HepG2 (cell line): ENCODE data around the gene THRA. TPM values are rescaled to one million over a fixed set of nuclear protein-coding genes. Genes with fewer than 3 reads are reported as not detected.
A peak's percentile ranks its signal among the peaks of the same experiment; 100 is the strongest.

Experiments used
- ATAC-seq: fragments of 200-7000 bp; cut with Tn5 transposase; 3 replicates; pipeline ENCODE4 v1.9.1; 2020; ENCODE audit warnings: mild to moderate bottlenecking, moderate library complexity
- BruUV-seq: library from RNA; stranded (reverse); fragments of 400-500 nt; replicated peaks from 2 replicates; lab custom pipeline; 2021; lab: Mats Ljungman, UMichigan
- CTCF ChIA-PET: fragments of 300-600 bp; formaldehyde crosslinking; extraction: SDS; loops from one replicate; lab custom pipeline; 2021; ENCODE audit warnings: low total read pairs, inconsistent platforms, low intra/inter-chr PET ratio; lab: Yijun Ruan, JAX
- POLR2A ChIA-PET: fragments of 350-600 bp; sonication (Branson Sonifier 250); formaldehyde crosslinking; loops from one replicate; lab custom pipeline; 2020; ENCODE audit warnings: antibody characterized with exemption, inconsistent platforms; lab: Yijun Ruan, JAX
- DNase-seq: peaks from one replicate; pipeline ENCODE4 v3.0.0-alpha.2; 2015; ENCODE audit warnings: low spot score
- FAIRE-seq: peaks from 3 replicates; lab custom pipeline; 2011; peaks lifted over from hg19 to GRCh38; lab: Jason Lieb, UNC
- H2AFZ ChIP-seq: one replicate; pipeline ENCODE4 v1.6.1; 2011; ENCODE audit warnings: low read length, inconsistent platforms
- H3K27ac ChIP-seq: fragments of 300-600 bp; 3 replicates; pipeline ENCODE4 v1.8.0; 2011; ENCODE audit warnings: mixed run types, mild to moderate bottlenecking, mixed read lengths, low read length, inconsistent platforms; ENCODE audit not compliant: insufficient read depth; ENCODE audit errors: extremely low read length
- H3K27me3 ChIP-seq, 2 experiments: fragments of 200-600 bp in 1 of 2; 2 replicates in 1 of 2; 3 replicates in 1 of 2; pipeline versions ENCODE4 v1.6.0 to v1.8.0; 2011; ENCODE audit warnings: low read length in 2 of 2, mild to moderate bottlenecking in 2 of 2, moderate library complexity in 2 of 2, inconsistent platforms in 1 of 2; ENCODE audit not compliant: insufficient read depth in 2 of 2, control insufficient read depth in 1 of 2
- H3K36me3 ChIP-seq, 2 experiments: fragments of 200-600 bp in 1 of 2; replicated peaks in 1 of 2; 2 replicates in 1 of 2; 3 replicates in 1 of 2; pipeline versions ENCODE4 v1.5.1 to v1.8.0; 2011; ENCODE audit warnings: low read length in 2 of 2, inconsistent platforms in 1 of 2; ENCODE audit not compliant: insufficient read depth in 2 of 2, control insufficient read depth in 1 of 2
- H3K4me1 ChIP-seq: 2 replicates; pipeline ENCODE4 v1.5.1; 2012; ENCODE audit warnings: low read length, inconsistent platforms; ENCODE audit not compliant: insufficient read depth
- H3K4me2 ChIP-seq: 2 replicates; pipeline ENCODE4 v1.6.0; 2011; ENCODE audit warnings: low read depth, low read length, inconsistent platforms
- H3K4me3 ChIP-seq, 3 experiments: fragments of 200-600 bp in 1 of 3; sonication (generic), shearing (Covaris generic) in 1 of 3; replicated peaks in 1 of 3; 2 replicates each; pipeline ENCODE4 v1.5.1; 2011 to 2016; ENCODE audit warnings: low read length in 3 of 3, inconsistent platforms in 2 of 3, low read depth in 2 of 3, mild to moderate bottlenecking in 2 of 3, control low read depth in 1 of 3, mixed read lengths in 1 of 3; ENCODE audit not compliant: insufficient read depth in 1 of 3
- H3K79me2 ChIP-seq: one replicate; pipeline ENCODE4 v1.6.1; 2011; ENCODE audit warnings: low read length, inconsistent platforms; ENCODE audit not compliant: insufficient read depth
- H3K9ac ChIP-seq: 2 replicates; pipeline ENCODE4 v1.6.0; 2011; ENCODE audit warnings: mild to moderate bottlenecking, low read depth, low read length, inconsistent platforms; ENCODE audit not compliant: insufficient read depth
- H3K9me3 ChIP-seq: 2 replicates; pipeline ENCODE4 v1.5.1; 2012; ENCODE audit warnings: mild to moderate bottlenecking, low read length
- H4K20me1 ChIP-seq: 2 replicates; pipeline ENCODE4 v1.6.0; 2011; ENCODE audit warnings: inconsistent platforms, mild to moderate bottlenecking, low read length, moderate library complexity; ENCODE audit not compliant: insufficient read depth
- AKAP8 ChIP-seq: sonication (generic); formaldehyde crosslinking; IDR thresholded peaks from 2 replicates; pipeline ENCODE4 v1.5.1; 2020; ENCODE audit warnings: mild to moderate bottlenecking, missing genetic modification reagents
- HNF4A ChIP-seq: sonication (generic); formaldehyde crosslinking; IDR thresholded peaks from 2 replicates; pipeline ENCODE4 v1.4.0; 2020; ENCODE audit warnings: missing genetic modification reagents
- IRF2 ChIP-seq: IDR thresholded peaks from 2 replicates; pipeline ENCODE4 v1.6.1; 2018; ENCODE audit warnings: missing genetic modification reagents, missing compliant biosample characterization
- KDM5B ChIP-seq: sonication (generic); formaldehyde crosslinking; IDR thresholded peaks from 2 replicates; pipeline ENCODE4 v1.4.0; 2020; ENCODE audit warnings: missing genetic modification reagents, mild to moderate bottlenecking, borderline replicate concordance
- MAZ ChIP-seq, 2 experiments: sonication (generic) in 1 of 2; formaldehyde crosslinking in 1 of 2; IDR thresholded peaks; 2 replicates each; pipeline versions ENCODE4 v1.5.0 to v1.6.1; 2012 to 2020; ENCODE audit warnings: low read depth in 2 of 2, mild to moderate bottlenecking in 2 of 2, borderline replicate concordance in 1 of 2, improper control_type of control experiment in 1 of 2, low read length in 1 of 2, missing genetic modification reagents in 1 of 2, moderate library complexity in 1 of 2
- MEF2D ChIP-seq: sonication (generic); formaldehyde crosslinking; IDR thresholded peaks from 2 replicates; pipeline ENCODE4 v1.5.1; 2020; ENCODE audit warnings: mild to moderate bottlenecking, missing genetic modification reagents
- MYNN ChIP-seq: sonication (generic); formaldehyde crosslinking; IDR thresholded peaks from 2 replicates; pipeline ENCODE4 v1.4.0; 2020; ENCODE audit warnings: mild to moderate bottlenecking, low read depth, missing genetic modification reagents
- TAF1 ChIP-seq: sonication (generic); formaldehyde crosslinking; IDR thresholded peaks from 2 replicates; pipeline ENCODE4 v1.4.0; 2020; ENCODE audit warnings: missing genetic modification reagents
- ZBTB33 ChIP-seq: sonication (generic); formaldehyde crosslinking; IDR thresholded peaks from 2 replicates; pipeline ENCODE4 v1.4.0; 2020; ENCODE audit warnings: missing genetic modification reagents
- ZNF232 ChIP-seq: sonication (generic); formaldehyde crosslinking; IDR thresholded peaks from 2 replicates; pipeline ENCODE4 v1.4.0; 2020; ENCODE audit warnings: missing genetic modification reagents, borderline replicate concordance
- ZNF281 ChIP-seq: sonication (generic); formaldehyde crosslinking; IDR thresholded peaks from 2 replicates; pipeline ENCODE4 v1.4.0; 2020; ENCODE audit warnings: missing genetic modification reagents, borderline replicate concordance
- ZNF3 ChIP-seq: IDR thresholded peaks from 2 replicates; pipeline ENCODE4 v1.7.0; 2017; ENCODE audit warnings: inconsistent platforms
- ZNF468 ChIP-seq: sonication (generic); formaldehyde crosslinking; IDR thresholded peaks from 2 replicates; pipeline ENCODE4 v1.8.0; 2022; ENCODE audit warnings: mild to moderate bottlenecking, moderate library complexity, missing genetic modification reagents
- ZNF576 ChIP-seq: sonication (generic); formaldehyde crosslinking; IDR thresholded peaks from 2 replicates; pipeline ENCODE4 v1.4.0; 2020; ENCODE audit warnings: mild to moderate bottlenecking, missing genetic modification reagents
- ZNF615 ChIP-seq: sonication (generic); formaldehyde crosslinking; IDR thresholded peaks from 2 replicates; pipeline ENCODE4 v1.5.0; 2020; ENCODE audit warnings: mild to moderate bottlenecking, missing genetic modification reagents, borderline replicate concordance
- ZNF644 ChIP-seq: IDR thresholded peaks from 2 replicates; pipeline ENCODE4 v1.6.1; 2016; ENCODE audit warnings: low read depth
- ZNF660 ChIP-seq: sonication (generic); formaldehyde crosslinking; IDR thresholded peaks from 2 replicates; pipeline ENCODE4 v1.5.1; 2020; ENCODE audit warnings: mild to moderate bottlenecking, low read depth, missing genetic modification reagents, borderline replicate concordance
- WGBS: methylation state at CpG from one replicate; pipeline ENCODE4 v1.1.6; 2017; ENCODE audit warnings: low lambda C conversion rate; 5-methylcytosine and 5-hydroxymethylcytosine counted together
- in situ Hi-C: cut with HindIII; loops from 2 replicates; pipeline ENCODE4 v1.10.0; 2017; ENCODE audit warnings: low pct_unique_long_range_greater_than_20kb; ENCODE audit not compliant: extremely low pct_ligation_motif_present
- intact Hi-C: fragments of 100-400 bp; cut with micrococcal nuclease; formaldehyde crosslinking; loops from one replicate; pipeline ENCODE4 v1.10.0; 2022; ENCODE audit not compliant: unreplicated experiment
- polyA plus RNA-seq, 8 experiments: library from polyadenylated mRNA; depleted of rRNA in 3 of 8; stranded (reverse) in 7 of 8; unstranded in 1 of 8; fragments of >200 nt; fragmentation: Illumina TruSeq in 4 of 8; extraction: Trizol in 4 of 8; gene quantifications; 2 replicates each; pipeline versions ENCODE4 v1.2.1 to v1.2.3, GENCODE V29; 2011 to 2016; ENCODE audit warnings: low read depth in 4 of 8, missing spikeins in 1 of 8, mixed read lengths in 1 of 8; ENCODE audit not compliant: insufficient read depth in 1 of 8
- total RNA-seq, 5 experiments: library from RNA; depleted of rRNA; stranded (reverse); fragments of >200 nt; fragmentation: Illumina TruSeq; extraction: Trizol; gene quantifications; 2 replicates each; pipeline ENCODE4 v1.2.3, GENCODE V29; 2016; ENCODE audit warnings: low read depth in 1 of 5
- TF ChIP-seq, protein P1 (sequence below): sonication (generic); formaldehyde crosslinking; IDR thresholded peaks from 2 replicates; pipeline ENCODE4 v1.9.0; 2022; ENCODE audit warnings: missing genetic modification reagents, mild to moderate bottlenecking, borderline replicate concordance

The THRA gene
- total and polyA plus RNA-seq, 2 of the 13 experiments (the other 11 are each of a cell fraction or from before 2014, with no cell fraction given): 8.0 to 9.9 TPM

DNA sequence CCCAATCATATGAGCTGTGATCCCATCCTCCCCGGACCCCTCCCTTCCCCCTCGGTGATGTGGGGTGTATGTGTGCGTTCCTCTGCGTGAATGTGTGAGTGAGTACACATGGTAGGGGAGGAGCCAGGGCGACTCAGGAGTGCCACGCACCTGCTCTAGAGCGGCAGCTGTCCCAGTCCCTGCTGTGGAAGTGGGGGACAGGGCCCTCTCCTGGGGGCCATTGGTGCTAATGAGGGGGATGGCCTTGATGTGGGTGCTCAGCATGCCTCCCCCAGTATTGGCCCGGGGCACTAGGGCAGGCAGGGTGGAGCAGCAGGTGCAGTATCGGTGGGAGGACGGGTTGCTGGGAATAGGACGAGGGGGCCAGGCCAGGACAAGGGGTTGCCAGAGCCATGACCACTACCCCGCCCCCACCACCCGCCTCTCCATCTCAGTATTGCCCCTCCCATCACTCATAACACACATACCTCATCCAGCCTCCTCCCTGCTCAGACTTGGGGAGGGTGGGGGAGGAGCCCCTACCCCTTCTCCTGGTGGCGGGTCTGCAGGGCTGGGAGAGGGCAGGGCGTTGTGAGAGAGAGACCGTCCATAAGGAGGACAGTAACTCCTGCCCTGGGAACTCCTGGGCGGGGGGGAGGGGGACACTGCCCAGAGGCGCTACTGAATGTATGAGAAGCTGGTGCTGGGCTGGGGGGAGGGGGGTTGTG lies 29.1 kb downstream of the THRA start:
- Histone ChIP-seq H3K9me3 (no peaks in the 10 kb centered on the region), H3K4me3 (no peak overlapping the region), H3K4me1 (0 out of 2 replicates have a peak, but pooled peaks cover 12% of the 10 kb centered on the region), H3K79me2 (no peaks in the 10 kb centered on the region), H3K9ac (no peak overlapping the region), H3K36me3 (peaks cover 30 to 60% of the 10 kb centered on the region in 2 experiments), H3K27ac (no peak overlapping the region), H2AFZ (no peak overlapping the region), H4K20me1 (no peaks in the 10 kb centered on the region), H3K27me3 (no peaks in the 10 kb centered on the region), H3K4me2 (no peak overlapping the region)
- 93% methylated on average over 18 of the region's 18 CpGs for WGBS
- DNase-seq (no peak), FAIRE-seq (no peak), ATAC-seq (peak; percentile 11)
- CTCF ChIA-PET: no interaction called here
- POLR2A ChIA-PET: interaction anchor here (0.6 to 1.4 kb wide), 4 partner anchors 9 to 131 kb away, joined by 3 to 4 read pairs (median 4); no protein-coding TSS in a partner anchor
- in situ Hi-C loops: no loop called here
- intact Hi-C loops: no loop called here
- no TSS peak for BruUV-seq
- TF ChIP-seq IRF2 (CRISPR knock-in tag): no peak
- TF ChIP-seq ZNF468 (CRISPR knock-in tag): no peak
- no peak for TF ChIP-seq ZNF615
- TF ChIP-seq TAF1: no peak
- no peak for TF ChIP-seq HNF4A (CRISPR knock-in tag)
- TF ChIP-seq ZNF281 (CRISPR knock-in tag): no peak
- no peak for TF ChIP-seq ZNF232 (CRISPR knock-in tag)
- TF ChIP-seq ZBTB33 (CRISPR knock-in tag): peak; percentile 41; the same call in 1 of the 2 replicates
- TF ChIP-seq, protein P1, sequence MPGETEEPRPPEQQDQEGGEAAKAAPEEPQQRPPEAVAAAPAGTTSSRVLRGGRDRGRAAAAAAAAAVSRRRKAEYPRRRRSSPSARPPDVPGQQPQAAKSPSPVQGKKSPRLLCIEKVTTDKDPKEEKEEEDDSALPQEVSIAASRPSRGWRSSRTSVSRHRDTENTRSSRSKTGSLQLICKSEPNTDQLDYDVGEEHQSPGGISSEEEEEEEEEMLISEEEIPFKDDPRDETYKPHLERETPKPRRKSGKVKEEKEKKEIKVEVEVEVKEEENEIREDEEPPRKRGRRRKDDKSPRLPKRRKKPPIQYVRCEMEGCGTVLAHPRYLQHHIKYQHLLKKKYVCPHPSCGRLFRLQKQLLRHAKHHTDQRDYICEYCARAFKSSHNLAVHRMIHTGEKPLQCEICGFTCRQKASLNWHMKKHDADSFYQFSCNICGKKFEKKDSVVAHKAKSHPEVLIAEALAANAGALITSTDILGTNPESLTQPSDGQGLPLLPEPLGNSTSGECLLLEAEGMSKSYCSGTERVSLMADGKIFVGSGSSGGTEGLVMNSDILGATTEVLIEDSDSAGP (CRISPR knock-in tag): no peak
- TF ChIP-seq AKAP8 (CRISPR knock-in tag): no peak
- no peak for TF ChIP-seq MYNN (CRISPR knock-in tag)
- TF ChIP-seq ZNF576 (CRISPR knock-in tag): no peak
- no peak for TF ChIP-seq ZNF660 (CRISPR knock-in tag)
- TF ChIP-seq ZNF3: no peak
- no peak for TF ChIP-seq MAZ (IDR thresholded peaks at IDR 0.05; ENCODE audit: borderline replicate concordance, low read depth, low read length)
- TF ChIP-seq MAZ (CRISPR knock-in tag; IDR thresholded peaks at IDR 0.05; ENCODE audit: low read depth): no peak
- TF ChIP-seq ZNF644 (CRISPR knock-in tag): no peak
- TF ChIP-seq KDM5B (CRISPR knock-in tag): no peak
- TF ChIP-seq MEF2D (CRISPR knock-in tag): no peak
